Inferior parietal cortex (tissue), 1 donor: ENCODE results near the gene FCN3.

Experiments
- DNase-seq: peaks from one replicate; pipeline ENCODE4 v3.0.0-alpha.2; 2016; ENCODE audit errors: extremely low spot score

FCN3 gene

GRCh38 chr1:27358038-27358927, 16.3 kb downstream of the FCN3 start:
- no peak for DNase-seq

GRCh38 chr1:27357281-27358037, 17.2 kb downstream of the FCN3 start:
- peak; percentile 50 for DNase-seq

DNA sequence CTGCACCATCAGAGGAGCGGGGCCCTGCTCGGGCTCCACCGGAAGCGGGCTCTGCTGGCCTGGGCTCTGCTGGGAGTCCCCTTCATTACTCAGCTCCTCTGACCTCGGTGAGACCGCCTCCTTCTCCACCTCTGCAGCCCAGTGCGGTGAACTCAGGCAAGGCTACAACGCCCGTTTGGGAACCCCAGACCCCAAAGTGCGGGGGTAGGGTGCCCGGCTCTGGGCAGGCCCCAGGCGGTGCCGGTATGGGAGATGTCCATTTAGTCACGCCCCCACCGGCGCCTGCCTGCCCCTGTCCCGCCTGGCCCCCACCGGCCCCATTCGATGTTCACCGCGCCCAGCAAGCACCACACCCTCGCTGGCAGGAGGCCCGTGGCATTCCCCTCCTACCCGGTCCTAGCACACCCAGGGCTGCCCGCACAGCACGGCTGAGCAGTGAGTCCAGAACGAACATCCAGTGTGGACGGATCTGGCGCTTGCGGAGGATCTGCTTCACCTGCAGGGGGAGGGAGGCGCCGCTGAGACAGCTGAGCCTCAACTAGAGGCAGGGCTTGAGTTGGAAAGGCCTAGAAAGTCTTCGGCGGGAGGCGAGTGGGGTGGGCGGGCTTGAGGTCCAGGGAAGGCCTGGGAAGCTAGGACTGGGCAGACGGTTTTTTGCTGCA, 17.9 kb downstream of the FCN3 start:
- DNase-seq: no peak

DNA sequence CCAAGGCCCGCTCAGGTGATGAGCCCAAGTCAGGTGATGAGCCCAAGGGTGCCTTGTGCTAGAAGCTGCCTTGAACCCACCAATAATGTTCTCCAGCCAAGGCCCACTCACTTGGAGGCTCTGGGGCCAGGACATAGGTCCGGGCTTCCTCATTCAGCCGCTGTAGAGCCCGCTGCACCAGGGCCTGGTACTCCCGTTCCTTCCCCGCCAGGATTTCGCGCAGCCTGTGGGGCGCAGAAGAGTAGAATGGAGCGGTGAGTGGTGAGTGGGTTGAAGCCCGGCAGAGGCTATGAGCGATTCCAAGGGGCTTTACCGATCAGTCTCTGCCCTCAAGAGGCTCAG, 18.4 kb downstream of the FCN3 start:
- no peak for DNase-seq

- no peak for DNase-seq
Measured at GRCh38 chr1:27355683-27356082, 18.9 kb downstream of the FCN3 start.

DNA sequence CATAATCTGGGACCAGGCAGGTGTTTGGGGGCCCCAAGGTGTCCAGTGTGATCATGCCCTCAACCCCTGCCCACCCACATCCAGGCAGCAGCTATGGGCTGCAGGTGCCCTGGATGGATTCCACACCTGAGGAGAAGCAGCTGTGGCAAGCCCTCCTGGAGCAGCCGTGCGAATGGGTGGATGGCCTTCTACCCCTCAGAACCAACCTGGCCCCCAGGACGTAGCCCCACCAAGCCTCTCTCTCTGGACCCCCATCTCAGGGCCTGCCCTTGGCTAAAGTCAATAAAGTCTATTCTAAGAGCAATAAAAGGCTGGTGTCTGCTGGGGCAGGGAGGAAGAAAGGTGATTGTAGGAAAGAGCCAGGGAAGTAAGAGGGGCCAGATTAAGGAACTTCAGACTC, 21.0 kb downstream of the FCN3 start:
- no peak for DNase-seq

DNA sequence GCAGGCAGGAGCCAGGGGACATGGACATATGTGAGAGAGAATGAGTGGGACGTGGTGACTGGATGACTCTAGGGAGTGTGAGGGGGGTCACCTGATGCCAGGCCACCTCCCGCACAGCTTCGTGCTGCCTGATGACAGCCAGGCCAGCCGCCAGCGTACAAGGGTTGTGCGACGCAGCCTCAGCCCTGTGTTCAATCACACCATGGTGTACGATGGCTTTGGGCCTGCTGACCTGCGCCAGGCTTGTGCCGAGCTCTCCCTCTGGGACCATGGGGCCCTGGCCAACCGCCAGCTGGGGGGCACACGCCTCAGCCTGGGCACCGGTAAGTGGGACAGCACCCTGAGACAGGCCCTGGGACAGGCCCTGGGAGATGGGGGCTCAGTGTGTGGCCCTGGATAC, 21.5 kb downstream of the FCN3 start:
- DNase-seq: no peak

DNA sequence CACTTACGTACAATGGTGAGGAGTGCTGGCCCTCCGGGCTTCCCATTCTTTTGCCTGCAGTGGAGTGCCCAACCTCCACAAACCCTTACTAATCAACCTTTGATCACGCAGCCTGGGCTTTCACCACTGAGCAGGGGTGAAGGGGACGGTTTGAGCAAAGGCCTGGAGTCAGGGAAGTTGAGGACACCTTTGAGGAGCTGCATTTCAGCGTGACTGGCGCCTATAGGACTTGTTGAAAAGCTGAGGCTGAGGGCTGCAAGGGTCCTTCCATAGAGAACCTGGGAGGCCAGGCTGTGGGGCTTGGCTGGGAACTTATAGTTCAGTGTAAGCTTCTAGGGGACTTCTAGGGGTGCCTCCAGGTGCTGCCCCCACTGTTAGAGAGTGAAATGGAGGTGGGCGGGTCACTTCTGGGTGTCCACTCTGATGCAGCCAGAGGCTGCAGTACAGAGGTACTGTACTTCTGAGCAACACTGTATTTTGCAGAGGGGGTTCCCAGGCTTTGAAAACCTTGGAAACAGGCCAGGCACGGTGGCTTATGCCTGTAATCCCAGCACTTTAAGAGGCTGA, 23.0 kb downstream of the FCN3 start:
- no peak for DNase-seq

- no peak for DNase-seq
Measured at GRCh38 chr1:27350663-27351540, 23.7 kb downstream of the FCN3 start.

DNA sequence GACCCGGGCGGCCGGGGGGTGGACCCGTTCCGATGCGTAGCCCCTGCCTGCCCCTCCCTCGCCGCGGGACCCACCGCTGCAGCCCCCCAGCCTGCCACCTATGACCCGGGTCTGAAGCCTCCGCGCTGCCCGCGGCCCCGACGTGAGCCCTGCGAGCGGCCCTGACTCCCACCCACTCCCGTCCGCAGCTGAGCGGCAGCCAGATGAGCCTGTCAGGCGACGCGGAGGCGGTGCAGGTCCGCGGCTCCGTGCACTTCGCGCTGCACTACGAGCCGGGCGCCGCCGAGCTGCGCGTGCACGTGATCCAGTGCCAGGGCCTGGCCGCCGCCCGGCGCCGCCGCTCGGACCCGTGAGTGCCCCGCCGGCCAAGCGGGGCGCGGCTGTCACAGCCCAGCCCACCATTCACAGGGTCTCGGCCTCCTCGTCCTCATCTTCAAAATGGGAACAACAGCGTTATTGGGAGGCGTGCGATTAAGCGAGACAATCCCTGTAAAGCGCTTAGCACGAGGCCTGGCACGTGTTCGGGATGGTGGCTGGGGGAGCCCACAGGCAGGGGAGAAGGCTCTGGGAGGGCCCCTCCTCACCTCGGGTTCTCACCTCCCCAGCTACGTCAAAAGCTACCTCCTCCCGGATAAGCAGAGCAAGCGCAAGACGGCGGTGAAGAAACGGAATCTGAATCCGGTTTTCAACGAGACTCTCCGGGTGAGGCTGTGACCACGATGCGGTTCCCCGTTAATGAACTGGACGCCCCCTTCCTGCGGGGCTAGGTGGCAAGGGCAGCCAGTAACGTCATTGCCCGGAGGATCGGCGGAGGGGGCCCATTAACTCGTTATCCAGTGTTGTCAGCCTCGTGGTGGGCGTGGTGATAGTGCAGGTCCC, 24.6 kb downstream of the FCN3 start:
- no peak for DNase-seq

GRCh38 chr1:27348861-27349783, 25.5 kb downstream of the FCN3 start:
- no peak for DNase-seq

DNA sequence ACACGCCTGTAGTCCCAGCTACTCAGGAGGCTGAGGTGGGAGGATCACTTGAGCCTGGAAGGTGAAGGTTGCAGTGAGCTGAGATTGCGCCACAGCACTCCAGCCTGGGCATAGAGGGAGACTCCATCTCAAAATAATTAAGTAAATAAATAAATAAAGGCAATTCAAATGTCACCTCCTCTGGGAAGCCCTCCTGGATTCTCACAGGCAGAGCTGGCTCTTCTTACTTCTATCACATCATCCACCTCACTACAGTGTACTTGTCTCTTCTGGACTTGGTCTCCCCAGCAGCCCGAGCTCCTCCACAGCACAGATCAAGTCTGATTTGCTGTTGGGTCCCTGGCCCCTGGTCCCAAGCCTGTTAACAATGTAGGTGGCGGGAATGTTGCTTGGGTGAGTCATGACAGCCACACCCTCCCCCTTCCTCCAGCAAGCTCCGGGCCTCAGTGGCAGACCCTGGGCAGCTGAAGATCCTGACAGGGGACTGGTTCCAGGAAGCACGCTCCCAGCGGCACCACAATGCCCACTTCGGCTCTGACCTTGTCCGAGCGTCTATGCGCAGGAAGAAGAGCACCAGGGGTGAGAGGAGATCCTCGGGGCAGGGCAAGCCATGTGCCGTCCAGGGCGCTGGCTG, 27.5 kb downstream of the FCN3 start:
- DNase-seq: no peak

- no peak for DNase-seq
Measured at GRCh38 chr1:27346357-27346756, 28.3 kb downstream of the FCN3 start.

- DNase-seq: no peak
Measured at GRCh38 chr1:27345272-27345671, 29.4 kb downstream of the FCN3 start.

DNA sequence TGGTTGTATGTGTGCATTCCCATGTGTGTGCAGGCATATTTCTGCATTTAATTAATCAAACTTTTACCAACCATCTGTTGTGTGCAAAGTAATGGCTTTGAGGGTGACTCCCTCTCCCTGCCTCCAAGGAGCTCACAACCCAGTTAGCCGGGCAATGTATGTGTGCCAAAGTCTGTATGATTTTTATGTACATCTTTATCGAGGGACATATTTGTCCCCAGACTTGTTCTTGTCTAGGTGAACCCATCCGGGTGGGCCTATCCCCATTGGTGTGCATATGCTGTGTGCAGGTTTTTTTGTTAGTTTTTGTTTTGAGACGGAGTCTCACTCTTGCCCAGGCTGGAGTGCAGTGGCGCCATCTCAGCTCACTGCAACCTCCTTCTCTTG, 31.0 kb downstream of the FCN3 start:
- DNase-seq: no peak

DNA sequence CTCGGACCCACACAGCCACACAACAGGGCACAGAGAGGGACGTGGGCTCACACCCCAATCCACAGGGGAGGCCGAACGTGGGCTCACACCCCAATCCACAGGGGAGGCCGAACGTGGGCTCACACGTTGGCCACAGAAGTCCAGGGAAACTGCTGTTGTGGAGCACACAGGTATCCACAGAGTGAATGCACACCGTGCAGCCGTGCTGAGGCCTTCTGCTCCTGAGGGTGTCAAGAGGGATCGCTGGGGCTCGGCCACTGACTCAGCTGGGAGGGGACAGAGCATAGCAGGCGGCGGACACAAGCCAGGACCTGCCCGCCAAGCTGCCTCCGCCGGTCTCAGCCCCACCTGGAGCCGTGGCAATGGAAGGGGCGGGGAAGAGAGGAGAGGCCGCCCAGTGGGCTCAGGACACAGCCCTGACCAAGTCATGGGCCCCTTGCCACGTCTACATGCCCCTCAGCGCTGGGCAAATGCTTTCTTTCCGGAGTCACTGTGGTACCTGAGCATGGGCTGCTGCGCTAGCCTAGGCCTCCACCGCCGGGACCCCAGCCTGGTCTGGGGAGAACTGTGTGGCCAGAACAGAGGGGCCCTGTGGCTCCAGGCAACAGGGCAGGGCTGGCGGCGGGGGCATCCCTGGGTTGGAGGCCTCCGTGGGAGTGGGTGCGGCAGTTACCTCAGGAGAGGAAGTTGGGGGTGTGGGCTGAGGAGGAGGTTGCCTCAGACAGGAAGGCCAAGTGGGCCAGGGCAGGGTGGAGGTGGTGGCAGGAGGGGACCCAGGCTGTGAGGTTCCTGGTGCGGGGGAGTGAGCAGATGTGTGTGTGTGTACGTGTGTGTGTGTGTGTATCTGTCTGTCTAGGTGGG, 31.6 kb downstream of the FCN3 start:
- no peak for DNase-seq

DNA sequence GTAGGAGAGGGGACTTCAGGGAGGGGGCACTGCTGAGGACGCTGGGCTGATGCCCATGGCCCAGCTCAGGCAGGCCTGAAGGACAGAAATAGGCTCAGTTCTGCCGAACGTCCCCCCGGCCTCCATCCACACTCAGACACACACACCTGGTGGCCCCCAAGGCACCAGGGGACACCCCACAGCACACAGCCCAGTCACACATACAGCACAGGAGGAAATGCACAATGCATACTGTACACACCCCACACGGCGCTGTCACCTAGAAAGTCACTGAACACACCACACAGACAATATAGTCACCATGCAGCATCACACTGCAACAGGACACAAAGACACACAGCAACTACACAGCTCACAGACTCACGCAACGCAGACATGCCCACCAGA, 32.2 kb downstream of the FCN3 start:
- DNase-seq: no peak
